ENCODE data around the gene NPB. TPM values are rescaled to one million over a fixed set of nuclear protein-coding genes. Genes with fewer than 3 reads are reported as not detected.
A peak's percentile ranks its signal among the peaks of the same experiment; 100 is the strongest.

Gene NPB
- total and polyA plus RNA-seq, 2 of the 8 experiments (the other 6 are each of a cell fraction or from before 2014, with no cell fraction given): 1.5 to 2.5 TPM

GRCh38 chr17:81906476-81907218, 4.6 kb downstream of the NPB start:
- Histone ChIP-seq H3K56ac (replicated peaks; ENCODE audit: insufficient read length, low read depth, low read length) (no peak overlapping the region), H3K9me3 (ENCODE audit: insufficient read depth in 2 of 2, low read depth in 1 of 2, low read length in 1 of 2) (no peaks in the 10 kb centered on the region), H4K8ac (ENCODE audit: extremely low read depth, insufficient read depth, low read length) (no peak overlapping the region; the same call in 1 of the 2 replicates), H3K18ac (ENCODE audit: extremely low read depth, low read length) (no peak overlapping the region), H3K27ac (ENCODE audit: low read depth, low read length) (no peak overlapping the region), H2AFZ (ENCODE audit: low read length) (no peak overlapping the region), H3K79me2 (ENCODE audit: control insufficient read depth in 1 of 2, insufficient read depth in 2 of 2, low read length in 2 of 2) (no peaks in the 10 kb centered on the region), H3K9ac (replicated peaks in 1 of 4; ENCODE audit: extremely low read depth in 1 of 4, low read depth in 3 of 4, low read length in 3 of 4) (no peak overlapping the region), H3K4ac (replicated peaks; ENCODE audit: insufficient read length, low read depth, low read length) (no peak overlapping the region), H4K5ac (ENCODE audit: insufficient read length, low read depth, low read length) (no peak overlapping the region), H2BK20ac (ENCODE audit: low read length) (no peak overlapping the region), H2BK120ac (replicated peaks; ENCODE audit: low read depth, low read length) (no peak overlapping the region), H3K23ac (ENCODE audit: insufficient read length) (no peak overlapping the region), H2BK12ac (ENCODE audit: low read depth, low read length) (no peak overlapping the region), H3K4me2 (ENCODE audit: insufficient read depth in 1 of 2, low read depth in 2 of 2, low read length in 2 of 2) (no peak overlapping the region), H3K4me1 (replicated peaks in 1 of 4; ENCODE audit: control insufficient read depth in 3 of 4, insufficient read depth in 4 of 4, low read length in 3 of 4) (peaks cover 0 to 12% (median 7%) of the 10 kb centered on the region in 4 experiments; a peak in 4 of 7 replicates), H3K79me1 (ENCODE audit: low read depth, low read length) (peaks cover 2% of the 10 kb centered on the region; the same call in 1 of the 2 replicates), H4K91ac (replicated peaks; ENCODE audit: insufficient read length, low read length) (no peak overlapping the region), H2BK15ac (ENCODE audit: low read length) (no peak overlapping the region), H3K36me3 (ENCODE audit: control insufficient read depth in 2 of 4, insufficient read depth in 4 of 4, low read length in 3 of 4) (no peaks in the 10 kb centered on the region; a peak in 3 of 8 replicates), H3K23me2 (ENCODE audit: low read depth, low read length) (peaks cover 12% of the 10 kb centered on the region; the same call in 1 of the 2 replicates), H3K4me3 (ENCODE audit: extremely low read depth in 1 of 4, insufficient read depth in 2 of 4, low read depth in 3 of 4, low read length in 4 of 4) (no peak overlapping the region), H3K14ac (ENCODE audit: insufficient read length) (no peak overlapping the region), H3K27me3 (replicated peaks in 1 of 4; ENCODE audit: control insufficient read depth in 3 of 4, extremely low read depth in 1 of 4, insufficient read depth in 3 of 4, low read length in 3 of 4) (peaks cover 0 to 19% (median 8%) of the 10 kb centered on the region in 4 experiments; a peak in 5 of 7 replicates), H2BK5ac (ENCODE audit: low read depth, low read length) (no peak overlapping the region), H2AK5ac (ENCODE audit: low read depth, low read length) (no peak overlapping the region), H4K20me1 (replicated peaks in 1 of 2; ENCODE audit: control insufficient read depth in 1 of 2, insufficient read depth in 2 of 2, low read length in 2 of 2) (peaks cover 3 to 19% of the 10 kb centered on the region in 2 experiments)
- DNase-seq (ENCODE audit: low read depth in 1 of 2, low spot score in 2 of 2) (no peak), FAIRE-seq (no peak)
- 88% methylated on average over 14 of the region's 15 CpGs; no CpG with 5 or more reads in 1 of the 2 experiments for WGBS, 2 experiments (ENCODE audit: extremely low coverage in 1 of 2, insufficient coverage in 1 of 2, insufficient read length in 1 of 2, insufficient replicate concordance in 2 of 2, low coverage in 1 of 2, low lambda C conversion rate in 2 of 2, missing lambda C conversion rate in 1 of 2)
- TF ChIP-seq MAX (IDR thresholded peaks at IDR 0.05) (0 out of 2 replicates have a peak, but pooled peaks have one; percentile 26), RAD21 (IDR thresholded peaks at IDR 0.05 in 1 of 2, conservative IDR thresholded peaks at IDR 0.05 in 1 of 2; ENCODE audit: low read depth in 2 of 2, low read length in 2 of 2) (peak; percentile 50 to 58), SIRT6 (IDR thresholded peaks at IDR 0.05; ENCODE audit: low read length) (no peak)
- TF ChIP-seq, protein P1, sequence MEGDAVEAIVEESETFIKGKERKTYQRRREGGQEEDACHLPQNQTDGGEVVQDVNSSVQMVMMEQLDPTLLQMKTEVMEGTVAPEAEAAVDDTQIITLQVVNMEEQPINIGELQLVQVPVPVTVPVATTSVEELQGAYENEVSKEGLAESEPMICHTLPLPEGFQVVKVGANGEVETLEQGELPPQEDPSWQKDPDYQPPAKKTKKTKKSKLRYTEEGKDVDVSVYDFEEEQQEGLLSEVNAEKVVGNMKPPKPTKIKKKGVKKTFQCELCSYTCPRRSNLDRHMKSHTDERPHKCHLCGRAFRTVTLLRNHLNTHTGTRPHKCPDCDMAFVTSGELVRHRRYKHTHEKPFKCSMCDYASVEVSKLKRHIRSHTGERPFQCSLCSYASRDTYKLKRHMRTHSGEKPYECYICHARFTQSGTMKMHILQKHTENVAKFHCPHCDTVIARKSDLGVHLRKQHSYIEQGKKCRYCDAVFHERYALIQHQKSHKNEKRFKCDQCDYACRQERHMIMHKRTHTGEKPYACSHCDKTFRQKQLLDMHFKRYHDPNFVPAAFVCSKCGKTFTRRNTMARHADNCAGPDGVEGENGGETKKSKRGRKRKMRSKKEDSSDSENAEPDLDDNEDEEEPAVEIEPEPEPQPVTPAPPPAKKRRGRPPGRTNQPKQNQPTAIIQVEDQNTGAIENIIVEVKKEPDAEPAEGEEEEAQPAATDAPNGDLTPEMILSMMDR (IDR thresholded peaks at IDR 0.05; ENCODE audit: control extremely low read depth in 1 of 3, insufficient read depth in 1 of 3, low read depth in 1 of 3, low read length in 3 of 3): peak; percentile 74 to 97 (median 78)
- CTCF ChIA-PET (ENCODE audit: partially characterized antibody): interaction anchor here (0.5 to 1.7 kb wide), 8 partner anchors 9 to 170 kb away, joined by 3 to 7 read pairs (median 4); no protein-coding TSS in a partner anchor
- POLR2A ChIA-PET (ENCODE audit: partially characterized antibody): interaction anchor here (1.4 to 2.0 kb wide), 4 partner anchors 8 to 16 kb away, joined by 3 to 11 read pairs (median 6); partner anchors contain the start of gene ANAPC11
